ENCODE measurements around the gene SIK2.
A peak's percentile ranks its signal among the peaks of the same experiment; 100 is the strongest.

Gene SIK2

DNA sequence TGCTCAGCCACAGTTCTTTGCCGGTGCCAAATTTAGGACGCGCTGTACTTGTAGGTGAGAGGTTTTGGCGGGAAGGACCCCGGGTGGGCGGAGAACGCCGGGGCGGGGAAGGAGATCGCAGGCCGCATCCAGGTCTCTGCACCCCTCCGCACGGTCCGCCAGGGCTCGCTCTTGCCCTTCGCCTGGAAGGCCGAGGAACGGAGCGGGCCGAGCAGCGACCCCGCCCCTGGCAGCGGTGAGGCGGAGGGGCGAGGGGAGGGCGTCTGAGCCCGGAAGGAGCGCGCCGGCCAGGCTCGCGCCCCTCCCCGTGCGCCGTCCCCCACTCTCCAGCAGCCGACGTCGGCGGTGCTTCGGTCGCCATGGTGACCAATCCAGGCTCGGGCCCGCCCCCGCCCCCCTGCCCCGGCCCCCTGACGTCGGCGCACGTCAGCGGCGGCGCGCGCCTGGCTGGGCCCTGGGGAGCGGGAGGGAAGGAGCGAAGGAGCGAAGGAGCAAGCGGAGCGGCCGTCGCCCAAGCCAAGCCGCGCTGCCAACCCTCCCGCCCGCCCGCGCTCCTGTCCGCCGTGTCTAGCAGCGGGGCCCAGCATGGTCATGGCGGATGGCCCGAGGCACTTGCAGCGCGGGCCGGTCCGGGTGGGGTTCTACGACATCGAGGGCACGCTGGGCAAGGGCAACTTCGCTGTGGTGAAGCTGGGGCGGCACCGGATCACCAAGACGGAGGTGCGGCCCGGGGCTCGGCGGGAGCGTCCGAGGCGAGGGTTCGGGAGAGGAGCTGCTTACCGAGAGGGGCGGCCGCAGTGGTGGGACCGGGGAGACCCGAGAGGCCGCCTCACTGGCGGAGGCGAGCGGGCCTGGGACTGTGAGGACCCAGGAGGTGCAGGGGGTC lies at the start of gene SIK2:
SIK2 (plus strand) TSS at position 471 of the 886 bp plus-strand sequence; CDS start at position 586, 115 bp downstream.
- DNase-seq = peak; percentile 96

DNA sequence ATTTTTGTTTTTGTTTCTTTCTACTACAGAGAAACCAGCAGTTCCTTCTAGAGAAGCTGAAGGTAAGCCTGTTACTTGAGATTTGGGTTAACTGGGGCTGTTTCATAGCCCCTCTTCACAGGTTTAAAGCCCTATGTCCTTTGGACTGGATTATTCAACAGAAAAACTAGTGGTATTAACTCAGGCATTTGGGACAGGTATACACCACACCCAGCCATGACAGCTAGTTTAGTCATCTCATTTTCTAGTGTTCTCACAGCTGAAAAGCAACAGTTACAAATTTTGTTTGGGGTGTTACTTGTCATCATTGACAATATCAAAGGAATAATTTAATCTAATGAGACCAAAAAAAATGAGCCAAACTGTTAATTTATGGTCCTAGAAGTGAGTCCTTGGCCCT lies 47.7 kb upstream of the SIK2 start:
- no peak for DNase-seq

DNA sequence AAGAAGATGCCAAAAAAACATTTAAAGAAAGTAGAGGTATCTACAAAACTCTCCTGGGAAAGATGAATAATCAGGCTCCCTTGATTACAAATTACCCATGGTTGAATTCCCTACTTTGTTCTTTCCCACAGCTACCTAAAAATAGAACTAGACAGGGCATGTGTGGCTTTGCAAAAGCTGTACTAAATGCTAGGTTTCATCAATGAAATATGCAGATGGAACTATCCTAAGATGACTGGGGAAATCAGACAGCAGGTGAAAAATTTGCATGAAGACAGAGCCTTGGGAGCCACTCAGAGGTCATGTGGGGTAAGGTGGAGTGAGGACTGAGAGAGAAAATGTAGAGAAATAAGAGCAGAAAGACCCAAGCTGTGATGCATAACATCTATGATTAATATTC lies 47.0 kb upstream of the SIK2 start:
- DNase-seq = no peak

DNA sequence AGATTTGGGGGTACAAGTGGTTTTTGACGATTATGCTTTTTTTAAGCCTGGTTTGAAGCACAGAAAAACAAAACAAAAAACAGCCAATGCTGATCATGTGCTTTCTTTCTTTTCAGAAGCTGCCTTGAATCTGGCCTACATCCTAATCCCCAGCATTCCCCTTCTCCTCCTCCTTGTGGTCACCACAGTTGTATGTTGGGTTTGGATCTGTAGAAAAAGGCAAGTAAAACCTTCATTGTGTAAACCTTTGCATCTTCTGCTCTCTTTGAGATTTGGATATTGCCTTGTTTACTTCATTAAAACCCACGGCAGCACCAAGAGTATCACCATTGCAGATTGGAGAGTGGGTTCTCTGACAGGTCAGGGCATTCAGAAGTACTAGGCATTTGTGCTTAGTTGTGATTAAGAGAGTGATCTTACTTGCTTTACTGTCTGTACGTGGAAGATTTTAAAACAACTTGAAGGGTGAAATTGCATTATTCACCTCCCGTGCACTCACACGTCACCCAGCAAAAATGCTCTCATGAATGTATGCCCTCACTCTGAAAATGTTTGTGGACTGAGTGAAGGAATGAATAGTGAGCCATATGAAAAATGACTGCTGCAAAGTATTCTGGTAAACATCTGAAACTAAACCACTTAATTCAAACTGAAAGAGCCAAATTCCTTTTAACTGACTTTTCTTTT lies 44.7 kb upstream of the SIK2 start:
- peak; percentile 99 for DNase-seq

DNA sequence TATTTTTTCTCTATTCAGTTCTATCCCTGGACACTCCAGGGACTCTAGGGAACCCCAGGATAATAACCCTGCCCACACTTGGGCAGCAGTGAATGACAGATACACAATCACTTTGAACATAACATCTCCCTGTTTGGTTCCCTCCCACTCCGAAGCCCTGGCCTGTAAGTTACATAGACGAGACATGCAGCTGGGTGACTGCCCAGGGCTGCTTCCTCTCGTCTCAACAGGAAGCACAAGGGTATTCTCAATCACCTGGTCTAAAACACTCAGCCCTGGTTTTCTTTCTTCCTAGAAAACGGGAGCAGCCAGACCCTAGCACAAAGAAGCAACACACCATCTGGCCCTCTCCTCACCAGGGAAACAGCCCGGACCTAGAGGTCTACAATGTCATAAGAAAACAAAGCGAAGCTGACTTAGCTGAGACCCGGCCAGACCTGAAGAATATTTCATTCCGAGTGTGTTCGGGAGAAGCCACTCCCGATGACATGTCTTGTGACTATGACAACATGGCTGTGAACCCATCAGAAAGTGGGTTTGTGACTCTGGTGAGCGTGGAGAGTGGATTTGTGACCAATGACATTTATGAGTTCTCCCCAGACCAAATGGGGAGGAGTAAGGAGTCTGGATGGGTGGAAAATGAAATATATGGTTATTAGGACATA lies 42.3 kb upstream of the SIK2 start:
- no peak for DNase-seq

DNA sequence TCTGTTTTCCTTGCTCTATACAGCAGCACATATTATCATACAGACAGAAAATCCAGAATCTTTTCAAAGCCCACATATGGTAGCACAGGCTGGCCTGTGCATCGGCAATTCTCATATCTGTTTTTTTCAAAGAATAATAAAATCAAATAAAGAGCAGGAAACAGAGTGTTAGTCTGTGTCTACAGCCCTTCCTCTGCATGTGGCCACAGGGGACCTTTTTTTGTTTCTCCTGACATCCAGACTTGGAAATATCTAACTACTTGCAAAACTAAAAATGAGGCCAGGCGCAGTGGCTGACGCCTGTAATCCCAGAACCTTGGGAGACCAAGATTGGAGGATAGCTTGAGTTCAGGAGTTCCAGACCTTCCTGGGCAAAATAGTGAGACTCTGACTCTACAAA lies 41.4 kb upstream of the SIK2 start:
- no peak for DNase-seq

DNA sequence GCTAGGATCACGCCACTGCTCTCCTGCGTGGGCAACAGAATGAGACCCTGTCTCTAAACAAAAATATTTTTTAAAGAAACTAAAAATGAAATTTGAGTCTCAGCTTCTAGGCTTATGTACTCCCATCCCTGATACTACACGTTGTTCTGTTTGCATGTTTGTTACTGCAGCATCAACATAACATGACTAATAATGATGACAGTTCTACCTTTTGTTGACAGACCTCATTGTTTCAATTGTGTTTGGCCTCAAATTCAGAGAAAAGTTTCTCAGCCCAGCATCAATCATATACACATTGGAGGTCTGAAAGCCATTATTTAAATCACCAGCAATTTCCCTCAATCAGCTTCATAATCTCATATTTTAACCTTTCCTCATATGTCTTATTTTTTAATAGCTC lies 40.9 kb upstream of the SIK2 start:
- no peak for DNase-seq

DNA sequence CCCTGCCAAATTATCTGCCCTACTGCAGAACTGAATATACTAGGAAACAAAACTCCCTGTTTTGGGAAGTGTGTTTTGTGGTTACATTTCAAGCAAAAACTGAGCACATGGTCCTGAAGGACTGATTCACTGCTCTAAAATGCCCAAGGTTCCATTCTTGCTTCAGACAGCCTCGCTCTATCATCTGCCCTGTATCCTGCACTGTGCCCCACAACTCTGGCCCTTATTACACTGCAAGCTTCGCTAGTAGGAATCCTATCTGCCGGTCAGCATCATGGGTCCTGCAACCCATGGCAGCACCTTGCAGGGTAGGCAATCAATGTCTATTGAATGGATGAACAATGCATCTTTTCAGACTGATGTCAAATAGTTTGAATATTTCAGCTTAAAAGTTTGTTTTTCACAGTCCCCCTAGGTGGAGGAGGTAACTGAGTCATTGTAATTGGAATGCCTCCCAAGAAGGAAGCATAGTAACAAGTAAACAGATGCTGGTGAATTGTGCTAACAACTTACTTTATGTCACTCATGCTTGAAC lies 40.4 kb upstream of the SIK2 start:
- peak; percentile 87 for DNase-seq

DNA sequence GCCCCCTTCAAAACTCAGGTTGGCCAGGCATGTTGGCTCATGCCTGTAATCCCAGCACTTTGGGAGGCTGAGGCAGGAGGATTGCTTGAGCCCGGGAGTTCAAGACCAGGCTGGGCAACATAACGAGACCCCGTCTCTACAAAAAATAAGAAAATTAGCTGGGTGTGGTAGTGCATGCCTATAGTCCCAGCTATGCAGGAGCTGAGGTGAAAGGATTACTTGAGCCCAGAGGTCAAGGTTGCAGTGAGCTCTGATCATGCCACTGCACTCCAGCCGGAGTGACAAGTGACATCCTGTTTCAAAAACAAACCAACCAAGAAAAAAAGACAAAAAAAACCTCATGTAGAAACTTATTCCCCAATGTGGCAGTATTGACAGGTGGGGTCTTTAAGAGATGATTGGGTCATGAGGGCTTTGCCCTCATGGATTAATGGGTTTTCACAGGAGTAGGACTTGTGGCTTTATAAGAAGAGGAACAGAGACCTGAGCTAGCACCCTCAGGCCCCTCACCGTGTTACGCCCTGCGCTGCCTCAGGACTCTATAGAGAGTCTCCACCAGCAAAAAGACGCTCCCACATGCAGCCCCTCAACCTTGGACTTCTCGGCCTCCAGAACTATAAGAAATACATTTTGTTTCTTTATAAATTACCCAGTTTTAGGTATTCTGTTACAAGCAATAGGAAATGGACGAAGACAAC lies 39.4 kb upstream of the SIK2 start:
- DNase-seq = no peak

DNA sequence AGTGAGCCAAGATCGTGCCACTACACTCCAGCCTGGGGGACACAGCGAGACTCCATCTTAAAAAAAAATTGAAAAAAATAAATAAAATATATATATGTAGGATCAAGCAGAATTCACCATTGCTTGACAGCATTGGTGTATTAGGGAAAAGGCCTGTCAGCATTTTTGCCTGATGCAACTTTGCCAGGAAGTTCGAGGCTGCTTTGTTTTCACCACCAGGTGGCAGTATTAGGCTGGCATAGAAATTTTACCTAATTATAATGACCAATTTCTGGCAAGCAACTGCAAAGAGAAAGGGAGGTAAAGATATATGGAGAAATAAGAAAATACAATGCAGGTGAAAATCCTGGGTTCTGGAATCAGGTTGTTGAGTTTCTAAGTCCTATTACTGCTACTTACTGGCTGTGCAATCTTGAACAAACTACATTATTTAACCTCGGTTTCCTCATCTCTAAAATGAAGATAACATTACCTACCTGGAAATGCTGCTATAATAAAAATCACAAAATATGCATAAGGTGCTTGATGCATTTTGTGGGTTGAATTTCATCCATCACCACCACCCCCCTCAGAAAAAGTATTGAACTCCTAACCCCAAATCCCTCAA lies 37.0 kb upstream of the SIK2 start:
- DNase-seq = peak; percentile 74

DNA sequence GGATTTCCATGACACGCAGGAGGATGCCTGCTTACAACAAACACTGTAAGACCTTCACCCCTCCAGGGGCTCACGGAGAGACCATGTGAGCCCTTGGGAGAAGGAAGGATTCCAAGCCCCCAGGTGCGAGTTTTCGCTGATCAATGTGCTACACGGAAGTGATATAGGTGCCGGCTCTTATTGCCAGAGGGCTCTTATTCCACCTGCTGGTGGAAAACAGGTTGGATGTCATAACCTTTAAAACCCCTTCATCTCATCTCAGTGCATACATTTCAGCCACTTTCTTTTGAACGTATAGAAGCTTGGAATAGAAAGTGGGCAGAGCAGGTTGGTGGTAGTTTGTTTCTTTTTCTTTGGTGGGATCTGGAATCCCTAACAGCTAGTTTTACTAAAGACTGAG lies 35.9 kb upstream of the SIK2 start:
- no peak for DNase-seq

DNA sequence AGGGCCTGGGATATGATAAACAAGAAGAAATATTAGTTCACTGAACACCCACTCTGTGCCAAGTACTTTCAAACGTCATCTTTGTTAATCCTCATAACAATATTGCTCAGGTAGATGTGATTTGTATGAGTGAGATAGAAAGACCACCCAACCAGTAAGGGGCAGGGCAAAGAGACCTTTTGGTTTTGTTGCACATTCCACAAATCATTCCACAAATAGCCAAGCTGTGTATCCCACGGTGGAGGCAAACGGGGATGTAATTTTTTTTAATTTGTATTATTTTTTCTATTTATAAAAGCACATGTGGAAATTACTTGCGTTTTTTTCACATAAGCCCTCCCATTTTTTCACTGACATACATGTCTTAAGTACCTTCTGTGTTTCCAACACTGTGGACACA lies 32.8 kb upstream of the SIK2 start:
- peak; percentile 16 for DNase-seq

DNA sequence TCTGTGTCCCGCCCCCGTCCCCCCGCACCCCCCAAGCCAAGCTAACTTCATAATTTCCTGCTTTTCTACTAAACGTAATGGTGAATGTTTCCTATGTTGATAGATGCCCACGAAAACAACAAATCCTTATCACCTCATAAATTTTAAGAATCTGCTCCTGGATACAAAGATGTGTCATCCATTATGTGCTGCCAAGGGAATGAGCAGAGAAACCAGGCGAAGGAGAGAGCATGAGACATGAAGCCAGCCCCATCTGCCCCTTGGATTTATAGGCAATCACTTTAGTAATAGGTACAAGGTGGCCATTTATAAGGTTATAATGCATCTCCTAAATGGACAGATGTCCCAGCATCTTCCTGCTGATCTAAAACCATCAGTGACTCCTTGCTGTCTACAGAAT lies 31.5 kb upstream of the SIK2 start:
- DNase-seq = peak; percentile 36

DNA sequence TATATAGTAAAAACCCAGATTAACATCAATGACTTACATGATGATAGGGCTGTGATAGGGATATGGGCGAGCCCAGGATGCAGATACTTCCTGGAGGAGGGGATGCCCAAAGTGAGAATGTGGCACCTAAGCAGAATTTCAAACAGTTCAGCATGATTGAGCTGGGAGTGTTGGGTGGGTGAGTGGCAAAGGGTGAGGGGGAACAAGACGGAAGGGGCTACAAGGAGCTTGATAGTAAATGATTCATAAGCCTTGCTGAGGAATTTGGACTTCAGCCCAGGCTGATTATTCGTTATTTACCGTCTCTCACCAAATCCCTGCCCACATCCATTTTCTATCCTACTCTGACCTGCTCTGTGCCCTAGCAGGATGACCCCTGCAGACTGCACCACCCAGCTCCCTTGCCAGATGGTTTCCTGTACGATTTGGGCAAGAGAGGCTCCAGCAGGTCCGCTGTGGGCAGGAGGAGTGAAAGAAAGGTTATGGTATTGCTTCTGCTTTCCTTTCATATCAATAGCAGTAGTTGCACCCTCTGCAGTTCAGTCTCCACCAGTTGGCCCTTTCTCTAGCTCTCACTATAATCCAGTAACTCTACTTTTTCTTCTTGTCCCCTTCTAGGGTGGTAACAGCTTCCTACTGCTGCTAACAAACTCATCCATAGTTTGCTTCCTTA lies 30.3 kb upstream of the SIK2 start:
- peak; percentile 42 for DNase-seq

DNA sequence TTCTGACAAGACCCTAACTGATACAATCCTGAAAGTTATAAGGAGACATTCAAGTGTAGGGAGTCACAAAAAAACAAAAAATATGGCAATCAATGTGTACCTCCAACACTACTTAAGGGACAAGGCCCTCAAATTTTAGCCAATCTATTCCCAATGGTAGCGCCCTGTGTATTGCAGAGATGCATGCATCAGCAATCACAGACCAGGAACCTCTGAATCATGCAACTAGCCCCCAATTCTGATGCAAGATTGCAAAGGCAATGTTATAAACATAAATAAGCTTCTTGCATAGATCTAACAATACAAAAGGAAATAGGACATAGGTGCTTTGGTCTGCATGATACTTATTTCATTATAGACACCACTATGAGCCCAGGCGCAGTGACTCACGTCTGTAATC lies 29.7 kb upstream of the SIK2 start:
- DNase-seq = no peak

DNA sequence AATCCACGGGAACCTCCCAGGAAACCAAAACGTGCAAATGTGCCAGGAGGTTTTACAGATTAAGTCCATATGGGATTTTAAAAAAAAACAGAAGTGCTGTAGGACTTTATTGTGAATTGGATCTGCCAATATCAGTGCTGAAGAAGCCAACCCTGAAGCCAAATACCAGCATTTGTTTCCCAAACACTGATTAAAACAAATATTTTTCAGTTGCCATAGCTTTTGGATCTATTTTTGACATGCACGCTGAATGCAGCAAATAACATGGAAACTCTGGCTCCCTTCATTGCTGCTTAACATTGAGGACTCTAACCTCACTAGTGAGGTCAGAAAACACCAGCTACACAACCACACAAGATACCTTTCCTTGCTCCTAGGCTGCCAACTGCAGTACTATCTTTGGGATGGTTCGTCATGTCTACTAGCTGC lies 28.4 kb upstream of the SIK2 start:
- DNase-seq = no peak

DNA sequence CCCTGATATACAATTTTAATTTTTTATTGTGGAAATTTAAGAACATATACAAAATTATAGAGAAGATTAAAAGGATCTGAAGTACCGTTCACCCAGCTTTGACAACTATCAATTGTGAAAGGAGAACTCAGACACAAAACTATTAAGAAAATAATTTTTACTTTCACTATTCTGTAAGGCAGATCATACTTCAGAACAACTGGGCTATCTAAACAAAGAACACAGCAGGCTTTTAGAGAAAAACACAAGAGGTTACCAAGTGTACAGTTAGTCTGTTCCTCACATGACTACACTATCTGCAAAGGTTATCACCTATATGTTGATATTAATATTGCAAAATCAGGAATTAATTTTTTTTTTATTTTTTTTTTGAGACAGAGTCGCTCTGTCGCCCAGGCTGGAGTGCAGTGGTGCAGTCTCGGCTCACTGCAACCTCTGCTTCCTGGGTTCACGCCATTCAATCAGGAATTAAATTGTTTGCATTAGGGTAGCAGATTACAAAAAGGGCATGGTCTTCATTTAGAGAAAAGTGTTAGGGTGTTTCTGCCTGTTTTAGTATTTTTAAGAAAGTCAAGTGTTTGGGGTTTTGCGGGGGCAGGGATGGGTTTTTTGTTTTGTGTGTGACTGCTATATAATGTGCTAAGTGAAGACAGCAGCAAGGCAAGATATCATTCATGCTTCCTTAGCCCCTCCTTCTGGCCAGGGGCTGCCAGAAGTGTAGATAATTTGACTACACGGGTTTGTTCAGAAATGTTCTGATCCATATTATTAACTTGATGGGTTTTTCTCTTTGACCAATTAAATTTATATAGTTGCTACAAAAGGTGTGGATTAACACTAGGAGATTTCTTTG lies 27.6 kb upstream of the SIK2 start:
- peak; percentile 21 for DNase-seq

DNA sequence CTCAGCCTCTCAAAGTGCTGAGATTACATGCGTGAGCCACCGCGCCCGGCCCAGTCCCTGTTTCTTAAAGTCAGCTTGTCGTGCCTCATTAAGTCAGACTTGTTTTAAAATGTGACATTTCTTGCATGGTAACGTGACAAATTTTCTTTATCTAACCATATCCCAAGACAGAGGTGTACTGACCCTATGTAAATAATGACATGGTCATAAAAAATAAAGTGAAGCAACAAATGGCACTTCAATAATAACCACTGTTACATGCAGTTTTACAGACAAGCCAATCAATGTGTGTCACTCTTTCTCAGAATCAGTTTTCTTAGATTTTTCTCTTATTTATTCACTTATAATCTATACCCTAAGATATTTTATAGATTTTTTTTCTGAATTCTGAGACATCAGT lies 26.5 kb upstream of the SIK2 start:
- DNase-seq = no peak

DNA sequence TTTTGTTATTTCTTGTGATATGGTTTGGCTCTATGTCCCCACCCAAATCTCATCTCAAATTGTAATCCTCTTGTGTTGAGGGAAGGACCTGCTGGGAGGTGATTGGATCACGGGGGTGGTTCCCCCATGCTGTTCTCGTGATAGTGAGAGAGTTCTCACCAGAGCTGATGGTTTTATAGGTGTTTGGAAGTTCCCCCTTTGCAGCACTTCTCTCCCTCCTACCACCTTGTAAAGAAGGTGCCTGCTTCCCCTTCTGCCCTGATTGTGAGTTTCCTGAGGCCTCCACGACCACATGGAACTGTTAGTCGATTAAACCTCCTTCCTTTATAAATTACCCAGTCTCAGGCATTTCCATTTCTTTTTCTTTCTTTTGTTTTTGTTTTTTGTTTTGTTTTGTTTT lies 24.4 kb upstream of the SIK2 start:
- DNase-seq = no peak

DNA sequence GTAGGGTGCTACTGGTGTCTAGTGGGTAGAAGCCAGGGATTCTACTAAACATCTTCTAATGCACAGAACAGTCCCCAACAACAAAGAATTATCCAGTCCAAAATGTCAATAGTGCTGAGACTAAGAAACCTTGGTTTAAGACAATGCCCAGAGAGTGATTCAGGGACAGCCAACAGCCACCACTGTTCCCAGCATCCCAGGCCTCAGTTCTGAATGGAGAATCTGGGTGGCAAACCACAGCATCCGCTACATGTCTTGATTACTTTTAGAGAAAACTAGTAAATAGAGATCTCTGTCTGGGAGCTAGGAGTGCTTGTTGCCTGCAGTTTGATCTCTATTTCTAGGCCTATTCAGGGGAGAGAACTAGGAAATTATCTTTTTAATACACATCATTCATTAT lies 20.9 kb upstream of the SIK2 start:
- no peak for DNase-seq

DNA sequence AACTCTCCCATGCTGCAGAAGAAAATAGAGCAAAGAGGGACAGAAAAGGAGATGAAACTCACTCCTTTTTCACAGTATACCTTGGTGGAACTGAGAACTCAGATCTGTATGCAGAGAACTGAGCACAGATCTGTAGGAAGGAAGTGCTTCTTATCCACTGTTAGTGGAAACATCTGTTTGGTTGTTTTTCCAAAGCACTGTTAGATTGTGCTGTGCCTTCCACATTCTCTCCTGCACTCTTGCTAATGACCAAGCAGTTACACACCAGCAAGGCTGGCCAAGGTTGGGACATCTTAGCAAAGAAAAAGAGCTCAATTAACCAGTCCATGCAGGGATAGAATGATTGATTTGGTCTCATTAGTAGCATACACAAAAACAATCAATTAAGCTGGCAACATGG lies 20.1 kb upstream of the SIK2 start:
- no peak for DNase-seq
